K562 (cell line): ENCODE results near the gene CERS2. TPM values are rescaled to one million over a fixed set of nuclear protein-coding genes. Genes with fewer than 3 reads are reported as not detected.
A peak's percentile ranks its signal among the peaks of the same experiment; 100 is the strongest.

ENCODE experiments used
- ATAC-seq: fragments of 200-7000 bp; cut with Tn5 transposase; 3 replicates; pipeline ENCODE4 v1.9.1; 2020; ENCODE audit warnings: moderate library complexity
- BruUV-seq: library from RNA; stranded (reverse); fragments of 400-500 nt; replicated peaks from 2 replicates; lab custom pipeline; 2021; lab: Mats Ljungman, UMichigan
- CTCF ChIA-PET: fragments of 300-600 bp; formaldehyde crosslinking; extraction: SDS; loops from one replicate; lab custom pipeline; 2021; ENCODE audit warnings: low intra/inter-chr PET ratio; lab: Yijun Ruan, JAX
- POLR2A ChIA-PET: fragments of 300-600, 350-650 bp; sonication (Branson Sonifier 250); formaldehyde crosslinking; extraction: SDS; loops from one replicate; lab custom pipeline; 2021; ENCODE audit warnings: antibody characterized with exemption, inconsistent platforms; lab: Yijun Ruan, JAX
- DNase-seq, 4 experiments: peaks; one replicate each; pipeline versions ENCODE4 v3.0.0 to v3.0.0-alpha.2; 2011 to 2018; ENCODE audit warnings: low spot score in 3 of 4, mixed read lengths in 3 of 4; ENCODE audit errors: extremely low read depth in 1 of 4
- FAIRE-seq: peaks from 2 replicates; lab custom pipeline; 2011; peaks lifted over from hg19 to GRCh38; lab: Jason Lieb, UNC
- H2AFZ ChIP-seq: 2 replicates; pipeline ENCODE4 v1.6.0; 2011; ENCODE audit warnings: low read depth, low read length, control low read depth, inconsistent platforms
- H3K27ac ChIP-seq: fragments of 200-600 bp; 3 replicates; pipeline ENCODE4 v1.8.0; 2011; ENCODE audit warnings: low read depth, mild to moderate bottlenecking, control low read depth, inconsistent platforms, low read length, moderate library complexity, mixed read lengths; ENCODE audit errors: extremely low read depth
- H3K27me3 ChIP-seq, 2 experiments: fragments of 300-600 bp in 1 of 2; 2 replicates in 1 of 2; 3 replicates in 1 of 2; pipeline versions ENCODE4 v1.6.0 to v1.8.0; 2011; ENCODE audit warnings: inconsistent platforms in 2 of 2, low read length in 2 of 2, mild to moderate bottlenecking in 1 of 2, mixed read lengths in 1 of 2, moderate library complexity in 1 of 2; ENCODE audit not compliant: control insufficient read depth in 2 of 2, insufficient read depth in 2 of 2
- H3K36me3 ChIP-seq: fragments of 300-600 bp; 3 replicates; pipeline ENCODE4 v1.8.0; 2011; ENCODE audit warnings: mild to moderate bottlenecking, low read length, inconsistent platforms; ENCODE audit not compliant: control insufficient read depth, insufficient read depth
- H3K4me1 ChIP-seq, 2 experiments: fragments of 200-600 bp in 1 of 2; replicated peaks in 1 of 2; 2 replicates in 1 of 2; 3 replicates in 1 of 2; pipeline versions ENCODE4 v1.5.1 to v1.8.0; 2011; ENCODE audit warnings: inconsistent platforms in 2 of 2, low read length in 2 of 2, mild to moderate bottlenecking in 1 of 2, mixed read lengths in 1 of 2, moderate library complexity in 1 of 2; ENCODE audit not compliant: control insufficient read depth in 2 of 2, insufficient read depth in 2 of 2
- H3K4me2 ChIP-seq: 2 replicates; pipeline ENCODE4 v1.6.1; 2011; ENCODE audit warnings: low read length, control low read depth, inconsistent platforms, mixed read lengths; ENCODE audit not compliant: insufficient read depth
- H3K4me3 ChIP-seq: fragments of 200-600 bp; sonication (generic), shearing (Covaris generic); 2 replicates; pipeline ENCODE4 v1.5.1; 2016; ENCODE audit warnings: control low read depth, inconsistent platforms
- H3K79me2 ChIP-seq: fragments of 200-600 bp; 3 replicates; pipeline ENCODE4 v1.8.0; 2011; ENCODE audit warnings: low read length, inconsistent platforms; ENCODE audit not compliant: control insufficient read depth, insufficient read depth
- H3K9ac ChIP-seq, 2 experiments: 2 replicates each; pipeline versions ENCODE4 v1.6.0 to v1.6.1; 2011; ENCODE audit warnings: low read depth in 2 of 2, low read length in 2 of 2, control low read depth in 1 of 2, inconsistent platforms in 1 of 2, mild to moderate bottlenecking in 1 of 2, mixed read lengths in 1 of 2; ENCODE audit not compliant: insufficient read depth in 1 of 2
- H3K9me1 ChIP-seq: one replicate; pipeline ENCODE4 v1.6.0; 2011; ENCODE audit warnings: inconsistent platforms, mild to moderate bottlenecking, low read length, moderate library complexity; ENCODE audit not compliant: control insufficient read depth, insufficient read depth
- H3K9me3 ChIP-seq: replicated peaks from 2 replicates; pipeline ENCODE4 v1.5.1; 2011; ENCODE audit warnings: low read depth, low read length, inconsistent platforms; ENCODE audit not compliant: control insufficient read depth, insufficient read depth
- H4K20me1 ChIP-seq: replicated peaks from 2 replicates; pipeline ENCODE4 v1.6.1; 2011; ENCODE audit warnings: low read length, inconsistent platforms, mixed read lengths; ENCODE audit not compliant: control insufficient read depth, insufficient read depth
- IRF1 ChIP-seq: sonication (generic); formaldehyde crosslinking; IDR thresholded peaks from 2 replicates; pipeline ENCODE4 v1.8.0; 2022; ENCODE audit warnings: missing genetic modification reagents, mild to moderate bottlenecking, borderline replicate concordance
- KLF13 ChIP-seq: fragments of 450-650 bp; IDR thresholded peaks from 2 replicates; pipeline ENCODE4 v1.6.1; 2016; ENCODE audit warnings: missing genetic modification characterization, low read depth, mild to moderate bottlenecking, missing compliant biosample characterization, moderate library complexity, borderline replicate concordance
- NRF1 ChIP-seq, 2 experiments: fragments of 450-650 bp; IDR thresholded peaks in 1 of 2; conservative IDR thresholded peaks in 1 of 2; 2 replicates each; pipeline ENCODE4 v1.6.1; 2014; ENCODE audit warnings: mild to moderate bottlenecking in 2 of 2
- POLR3G ChIP-seq: IDR thresholded peaks from 2 replicates; pipeline ENCODE4 v1.6.1; 2011; ENCODE audit not compliant: insufficient read length, insufficient replicate concordance; ENCODE audit errors: extremely low read depth
- SRF ChIP-seq, 2 experiments: fragments of 250-450, 450-650 bp in 1 of 2; sonication (Bioruptor Pico) in 1 of 2; sonication (generic) in 1 of 2; formaldehyde crosslinking; IDR thresholded peaks; 2 replicates each; pipeline versions ENCODE4 v1.5.0 to v1.5.1; 2020 to 2022; ENCODE audit warnings: mild to moderate bottlenecking in 1 of 2, missing genetic modification reagents in 1 of 2
- ZBTB33 ChIP-seq: sonication (generic); formaldehyde crosslinking; IDR thresholded peaks from 2 replicates; pipeline ENCODE4 v1.8.1; 2023; ENCODE audit warnings: mild to moderate bottlenecking, missing genetic modification reagents
- ZFP30 ChIP-seq: fragments of 250-450 bp; sonication (Bioruptor Pico); IDR thresholded peaks from 2 replicates; pipeline ENCODE4 v1.8.0; 2022; ENCODE audit warnings: moderate library complexity, mild to moderate bottlenecking, inconsistent platforms, borderline replicate concordance
- ZNF217 ChIP-seq: sonication (generic); formaldehyde crosslinking; IDR thresholded peaks from 2 replicates; pipeline ENCODE4 v1.8.0; 2022; ENCODE audit warnings: mild to moderate bottlenecking, missing genetic modification reagents
- WGBS: fragments of 100-300 bp; shearing (Covaris generic); methylation state at CpG from one replicate; pipeline ENCODE4 v1.1.6; 2016; ENCODE audit warnings: low coverage, mixed read lengths; ENCODE audit not compliant: insufficient coverage; ENCODE audit errors: missing lambda C conversion rate; 5-methylcytosine and 5-hydroxymethylcytosine counted together
- in situ Hi-C: fragments of 300-500 bp; cut with MboI; formaldehyde crosslinking; loops from 4 replicates; pipeline ENCODE4 v1.15.0; 2018; ENCODE audit warnings: inconsistent platforms, mixed read lengths
- intact Hi-C: fragments of 100-400 bp; cut with micrococcal nuclease; formaldehyde crosslinking; loops from 2 replicates; pipeline ENCODE4 v1.14.2; 2022
- polyA plus RNA-seq, 8 experiments: library from polyadenylated mRNA; depleted of rRNA in 4 of 8; stranded (reverse) in 5 of 8; unstranded in 3 of 8; fragments of >200 nt; fragmentation: Nextera tagmentation in 2 of 8; fragmentation: Illumina TruSeq in 1 of 8; extraction: Ambion mirVana in 2 of 8; extraction: Trizol in 1 of 8; gene quantifications; 2 replicates each; pipeline versions ENCODE4 v1.2.1 to v1.2.3, GENCODE V29; 2011 to 2014; ENCODE audit warnings: inconsistent platforms in 1 of 8, missing spikeins in 1 of 8
- total RNA-seq, 7 experiments: library from RNA; depleted of rRNA in 6 of 7; stranded (reverse); fragments of >200 nt in 6 of 7; fragmentation: Illumina TruSeq in 2 of 7; extraction: Trizol in 2 of 7; gene quantifications; 2 replicates each; pipeline versions ENCODE4 v1.2.1 to v1.2.3, GENCODE V29; 2011 to 2021; ENCODE audit warnings: low replicate concordance in 1 of 7
- TF ChIP-seq, protein P1 (sequence below): conservative IDR thresholded peaks from 2 replicates; pipeline ENCODE4 v1.6.1; 2011; ENCODE audit warnings: low read depth, mild to moderate bottlenecking, low read length; ENCODE audit not compliant: control insufficient read depth

Gene CERS2
- total and polyA plus RNA-seq, 9 of the 15 experiments (the other 6 are each of a cell fraction or from before 2014, with no cell fraction given) = 23.4 to 295 (median 132) TPM

DNA sequence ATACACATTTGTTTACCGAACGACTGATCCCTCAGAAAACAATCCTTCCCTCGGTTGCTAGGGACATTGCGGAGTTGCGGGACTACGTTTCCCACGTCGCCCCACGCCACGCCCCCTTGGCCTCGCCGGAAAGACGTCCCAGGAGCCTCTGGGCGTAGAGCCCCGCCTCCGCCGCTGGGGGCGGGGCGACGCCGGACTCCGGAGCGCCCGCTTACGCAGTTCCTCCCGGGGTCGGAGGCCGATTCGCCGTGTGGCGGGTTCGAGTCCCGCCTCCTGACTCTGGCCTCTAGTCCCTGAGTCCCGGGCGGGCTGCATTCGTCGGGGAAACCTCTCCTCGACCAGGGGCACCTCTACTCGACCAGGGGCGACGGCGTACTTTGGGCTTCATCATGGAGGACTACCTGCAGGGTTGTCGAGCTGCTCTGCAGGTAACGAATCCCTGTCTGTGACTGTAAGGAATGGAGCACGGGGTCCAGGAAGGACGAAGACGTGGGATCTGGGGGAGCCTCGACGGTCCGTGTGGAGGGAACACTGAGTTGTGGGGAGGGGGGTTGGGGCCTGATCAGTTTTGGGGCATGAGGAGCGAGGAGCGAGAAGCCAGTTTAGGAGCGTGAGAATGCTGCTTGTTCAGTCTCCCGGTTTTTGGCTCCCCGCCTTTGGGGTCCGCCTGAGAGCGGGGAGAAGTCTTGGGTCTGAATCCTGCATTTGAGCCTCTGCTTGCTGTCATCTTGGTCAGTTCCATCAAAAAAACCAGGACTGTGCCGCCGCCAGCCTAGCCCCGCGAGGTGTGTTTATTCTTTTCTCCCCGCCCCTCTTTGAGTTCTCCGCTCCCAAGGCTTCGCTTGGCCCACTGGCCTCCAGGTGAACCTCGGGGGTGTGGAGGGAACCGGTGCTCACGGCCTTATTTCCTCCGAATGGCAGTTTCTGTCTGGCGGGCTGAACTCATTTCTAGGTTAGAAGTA, 33.9 kb upstream of the CERS2 start, which contains the start of gene PRUNE1:
Gene PRUNE1 (plus strand): TSS at position 206 of the 962 bp plus-strand sequence. CDS start 184 bp downstream, at position 390.
- ATAC-seq (peak; percentile 82), DNase-seq (peak; percentile 97 to 98 (median 98)), FAIRE-seq (peak; percentile 83)
- ChIA-PET CTCF (no interaction called here), POLR2A (interaction anchor here (0.5 kb wide), 1 partner anchor 753 kb away, joined by 3 read pairs; no protein-coding TSS in a partner anchor)
- peak within 1 kb of the TSS; percentile 88 to 95 for H3K9ac ChIP-seq
- H3K36me3 ChIP-seq = peaks cover 13% of the 10 kb centered on the region; the same call in 2 of the 3 replicates
- H2AFZ ChIP-seq = peak within 1 kb of the TSS; percentile 96
- no peaks in the 10 kb centered on the region for H3K9me1 ChIP-seq
- peaks cover 49% of the 10 kb centered on the region for H3K79me2 ChIP-seq
- H3K27ac ChIP-seq = peak within 1 kb of the TSS; percentile 92
- in situ Hi-C loops (no loop called here), intact Hi-C loops (loop anchor here (5.0 kb wide), 2 partner anchors 49 to 64 kb away; partner anchors contain the start of genes CDC42SE1 and GABPB2)
- H3K4me2 ChIP-seq = peak within 1 kb of the TSS; percentile 100
- peaks cover 39 to 47% of the 10 kb centered on the region in 2 experiments for H3K4me1 ChIP-seq
- no peaks in the 10 kb centered on the region for H3K9me3 ChIP-seq
- peak within 1 kb of the TSS; percentile 87 for H3K4me3 ChIP-seq
- no peaks in the 10 kb centered on the region for H3K27me3 ChIP-seq
- TSS peak; percentile 51 for BruUV-seq
- WGBS = under 1% methylated on average over 64 of the region's 69 CpGs
- H4K20me1 ChIP-seq = no peaks in the 10 kb centered on the region
- peak; percentile 81 for TF ChIP-seq KLF13
- TF ChIP-seq NRF1 (conservative IDR thresholded peaks at IDR 0.05 in 1 of 2, IDR thresholded peaks at IDR 0.05 in 1 of 2) = peak; percentile 87 to 89
- TF ChIP-seq IRF1 = no peak
- peak in 1 of 2 experiments; percentile 21; a peak in 1 of 4 replicates for TF ChIP-seq SRF (CRISPR knock-in tag; IDR thresholded peaks at IDR 0.05)
- no peak for TF ChIP-seq POLR3G
- no peak for TF ChIP-seq ZNF217 (CRISPR knock-in tag)
- no peak for TF ChIP-seq ZFP30 (CRISPR knock-in tag)
- TF ChIP-seq, protein P1, sequence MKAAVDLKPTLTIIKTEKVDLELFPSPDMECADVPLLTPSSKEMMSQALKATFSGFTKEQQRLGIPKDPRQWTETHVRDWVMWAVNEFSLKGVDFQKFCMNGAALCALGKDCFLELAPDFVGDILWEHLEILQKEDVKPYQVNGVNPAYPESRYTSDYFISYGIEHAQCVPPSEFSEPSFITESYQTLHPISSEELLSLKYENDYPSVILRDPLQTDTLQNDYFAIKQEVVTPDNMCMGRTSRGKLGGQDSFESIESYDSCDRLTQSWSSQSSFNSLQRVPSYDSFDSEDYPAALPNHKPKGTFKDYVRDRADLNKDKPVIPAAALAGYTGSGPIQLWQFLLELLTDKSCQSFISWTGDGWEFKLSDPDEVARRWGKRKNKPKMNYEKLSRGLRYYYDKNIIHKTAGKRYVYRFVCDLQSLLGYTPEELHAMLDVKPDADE = peak; percentile 83
- no peak for TF ChIP-seq ZBTB33 (CRISPR knock-in tag)
